ENCODE results near the gene ZNF462. TPM values are rescaled to one million over a fixed set of nuclear protein-coding genes. Genes with fewer than 3 reads are reported as not detected.

Gene ZNF462
- total RNA-seq, 2 donors from 2014 or later: 6.0 to 11.0 TPM

- Mint-ChIP-seq H3K4me1 (no peaks in the 10 kb centered on the region), H3K27ac (no peak overlapping the region), H3K36me3 (ENCODE audit: low read depth) (no peaks in the 10 kb centered on the region), H3K4me3 (no peak overlapping the region), H3K27me3 (peaks cover 5% of the 10 kb centered on the region)
- no peak for ATAC-seq
- no peak for DNase-seq
- peaks cover 3% of the 10 kb centered on the region for H3K9me3 ChIP-seq (ENCODE audit: control insufficient read depth, low read length, poor library complexity, severe bottlenecking)
Measured at GRCh38 chr9:106869458-106869857, 6.5 kb downstream of the ZNF462 start.

- H3K4me1 Mint-ChIP-seq: no peaks in the 10 kb centered on the region
- no peaks in the 10 kb centered on the region for H3K9me3 ChIP-seq (ENCODE audit: control insufficient read depth, low read length, poor library complexity, severe bottlenecking)
- H3K27ac Mint-ChIP-seq: no peak overlapping the region
- H3K4me3 Mint-ChIP-seq: no peak overlapping the region
- H3K27me3 Mint-ChIP-seq: no peaks in the 10 kb centered on the region
- no peaks in the 10 kb centered on the region for H3K36me3 Mint-ChIP-seq (ENCODE audit: low read depth)
- no peak for DNase-seq
- ATAC-seq: no peak
Measured at GRCh38 chr9:106872641-106873040, 9.7 kb downstream of the ZNF462 start.

GRCh38 chr9:106874031-106874430 lies 11.1 kb downstream of the ZNF462 start:
- Mint-ChIP-seq H3K27ac (no peak overlapping the region), H3K36me3 (ENCODE audit: low read depth) (no peaks in the 10 kb centered on the region), H3K4me1 (no peaks in the 10 kb centered on the region), H3K4me3 (no peak overlapping the region), H3K27me3 (no peaks in the 10 kb centered on the region)
- ATAC-seq (no peak), DNase-seq (no peak)
- H3K9me3 ChIP-seq (ENCODE audit: control insufficient read depth, low read length, poor library complexity, severe bottlenecking): no peaks in the 10 kb centered on the region

GRCh38 chr9:106874652-106875051 lies 11.7 kb downstream of the ZNF462 start:
- no peaks in the 10 kb centered on the region for H3K36me3 Mint-ChIP-seq (ENCODE audit: low read depth)
- DNase-seq (no peak), ATAC-seq (no peak)
- H3K27ac Mint-ChIP-seq: no peak overlapping the region
- H3K4me3 Mint-ChIP-seq: no peak overlapping the region
- H3K4me1 Mint-ChIP-seq: no peaks in the 10 kb centered on the region
- H3K27me3 Mint-ChIP-seq: no peaks in the 10 kb centered on the region
- no peaks in the 10 kb centered on the region for H3K9me3 ChIP-seq (ENCODE audit: control insufficient read depth, low read length, poor library complexity, severe bottlenecking)

GRCh38 chr9:106875529-106875928 lies 12.6 kb downstream of the ZNF462 start:
- no peaks in the 10 kb centered on the region for H3K9me3 ChIP-seq (ENCODE audit: control insufficient read depth, low read length, poor library complexity, severe bottlenecking)
- DNase-seq (no peak), ATAC-seq (no peak)
- Mint-ChIP-seq H3K27ac (no peak overlapping the region), H3K27me3 (no peaks in the 10 kb centered on the region), H3K4me1 (no peaks in the 10 kb centered on the region), H3K36me3 (ENCODE audit: low read depth) (no peaks in the 10 kb centered on the region), H3K4me3 (no peak overlapping the region)

GRCh38 chr9:106877345-106877744 lies 14.4 kb downstream of the ZNF462 start:
- Mint-ChIP-seq H3K27me3 (no peaks in the 10 kb centered on the region), H3K36me3 (ENCODE audit: low read depth) (no peaks in the 10 kb centered on the region), H3K4me3 (no peak overlapping the region), H3K27ac (no peak overlapping the region), H3K4me1 (no peaks in the 10 kb centered on the region)
- no peaks in the 10 kb centered on the region for H3K9me3 ChIP-seq (ENCODE audit: control insufficient read depth, low read length, poor library complexity, severe bottlenecking)
- DNase-seq: no peak
- ATAC-seq: no peak

GRCh38 chr9:106878081-106878837 lies 15.3 kb downstream of the ZNF462 start:
- no peaks in the 10 kb centered on the region for H3K27me3 Mint-ChIP-seq
- DNase-seq (no peak), ATAC-seq (no peak)
- no peaks in the 10 kb centered on the region for H3K36me3 Mint-ChIP-seq (ENCODE audit: low read depth)
- H3K4me3 Mint-ChIP-seq: no peak overlapping the region
- H3K4me1 Mint-ChIP-seq: no peaks in the 10 kb centered on the region
- H3K27ac Mint-ChIP-seq: no peak overlapping the region
- no peaks in the 10 kb centered on the region for H3K9me3 ChIP-seq (ENCODE audit: control insufficient read depth, low read length, poor library complexity, severe bottlenecking)

GRCh38 chr9:106878934-106879333 lies 16.0 kb downstream of the ZNF462 start:
- no peak for DNase-seq
- Mint-ChIP-seq H3K27ac (no peak overlapping the region), H3K36me3 (ENCODE audit: low read depth) (no peaks in the 10 kb centered on the region), H3K27me3 (no peaks in the 10 kb centered on the region), H3K4me3 (no peak overlapping the region), H3K4me1 (no peaks in the 10 kb centered on the region)
- no peak for ATAC-seq
- H3K9me3 ChIP-seq (ENCODE audit: control insufficient read depth, low read length, poor library complexity, severe bottlenecking): no peaks in the 10 kb centered on the region

GRCh38 chr9:106879439-106879882 lies 16.5 kb downstream of the ZNF462 start:
- Mint-ChIP-seq H3K4me3 (no peak overlapping the region), H3K27ac (no peak overlapping the region), H3K27me3 (no peaks in the 10 kb centered on the region), H3K4me1 (no peaks in the 10 kb centered on the region), H3K36me3 (ENCODE audit: low read depth) (no peaks in the 10 kb centered on the region)
- ATAC-seq: no peak
- DNase-seq: no peak
- H3K9me3 ChIP-seq (ENCODE audit: control insufficient read depth, low read length, poor library complexity, severe bottlenecking): no peaks in the 10 kb centered on the region

GRCh38 chr9:106880081-106880480 lies 17.1 kb downstream of the ZNF462 start:
- no peak overlapping the region for H3K4me3 Mint-ChIP-seq
- H3K9me3 ChIP-seq (ENCODE audit: control insufficient read depth, low read length, poor library complexity, severe bottlenecking): no peaks in the 10 kb centered on the region
- H3K27ac Mint-ChIP-seq: no peak overlapping the region
- no peaks in the 10 kb centered on the region for H3K27me3 Mint-ChIP-seq
- no peak for ATAC-seq
- no peak for DNase-seq
- no peaks in the 10 kb centered on the region for H3K36me3 Mint-ChIP-seq (ENCODE audit: low read depth)
- H3K4me1 Mint-ChIP-seq: no peaks in the 10 kb centered on the region

GRCh38 chr9:106880863-106881262 lies 17.9 kb downstream of the ZNF462 start:
- no peak overlapping the region for H3K27ac Mint-ChIP-seq
- ATAC-seq (no peak), DNase-seq (no peak)
- H3K4me3 Mint-ChIP-seq: no peak overlapping the region
- H3K9me3 ChIP-seq (ENCODE audit: control insufficient read depth, low read length, poor library complexity, severe bottlenecking): no peaks in the 10 kb centered on the region
- no peaks in the 10 kb centered on the region for H3K36me3 Mint-ChIP-seq (ENCODE audit: low read depth)
- no peaks in the 10 kb centered on the region for H3K4me1 Mint-ChIP-seq
- H3K27me3 Mint-ChIP-seq: no peaks in the 10 kb centered on the region

- H3K9me3 ChIP-seq (ENCODE audit: control insufficient read depth, low read length, poor library complexity, severe bottlenecking): no peaks in the 10 kb centered on the region
- Mint-ChIP-seq H3K27ac (no peak overlapping the region), H3K4me3 (no peak overlapping the region), H3K4me1 (no peaks in the 10 kb centered on the region), H3K27me3 (no peaks in the 10 kb centered on the region), H3K36me3 (ENCODE audit: low read depth) (no peaks in the 10 kb centered on the region)
- no peak for DNase-seq
- ATAC-seq: no peak
Measured at GRCh38 chr9:106883030-106883429, 20.1 kb downstream of the ZNF462 start.

- H3K36me3 Mint-ChIP-seq (ENCODE audit: low read depth): no peaks in the 10 kb centered on the region
- H3K9me3 ChIP-seq (ENCODE audit: control insufficient read depth, low read length, poor library complexity, severe bottlenecking): no peaks in the 10 kb centered on the region
- no peak overlapping the region for H3K27ac Mint-ChIP-seq
- no peak for ATAC-seq
- H3K4me3 Mint-ChIP-seq: no peak overlapping the region
- no peak for DNase-seq
- no peaks in the 10 kb centered on the region for H3K4me1 Mint-ChIP-seq
- H3K27me3 Mint-ChIP-seq: no peaks in the 10 kb centered on the region
Measured at GRCh38 chr9:106883626-106884190, 20.7 kb downstream of the ZNF462 start.

GRCh38 chr9:106885451-106885850 lies 22.5 kb downstream of the ZNF462 start:
- Mint-ChIP-seq H3K36me3 (ENCODE audit: low read depth) (no peaks in the 10 kb centered on the region), H3K27me3 (no peaks in the 10 kb centered on the region), H3K4me1 (no peaks in the 10 kb centered on the region), H3K27ac (no peak overlapping the region), H3K4me3 (no peak overlapping the region)
- no peak for DNase-seq
- no peak for ATAC-seq
- H3K9me3 ChIP-seq (ENCODE audit: control insufficient read depth, low read length, poor library complexity, severe bottlenecking): no peaks in the 10 kb centered on the region

All from T-helper 17 cell (primary cell).